C4-2B (cell line): Measurements from ENCODE around the gene SCN2B.

Experiments
- H3K27ac ChIP-seq: fragments of 450-650 bp; 2 replicates; pipeline ENCODE4 v1.5.1; 2017
- CTCF ChIP-seq: fragments of 450-650 bp; conservative IDR thresholded peaks from 2 replicates; pipeline ENCODE4 v1.5.1; 2017; ENCODE audit warnings: mild to moderate bottlenecking
- ZFX ChIP-seq: fragments of 450-650 bp; IDR thresholded peaks from 2 replicates; pipeline ENCODE4 v1.6.1; 2017

SCN2B gene

GRCh38 chr11:118135051-118135795 lies 41.2 kb downstream of the SCN2B start:
- H3K27ac ChIP-seq = no peak overlapping the region

GRCh38 chr11:118133816-118134215 lies 42.6 kb downstream of the SCN2B start:
- TF ChIP-seq CTCF = no peak
- TF ChIP-seq ZFX = no peak
- H3K27ac ChIP-seq = no peak overlapping the region

More at GRCh38 chr11:118135051-118135795, 41.2 kb downstream of the SCN2B start:
- TF ChIP-seq ZFX (no peak), CTCF (no peak)

- TF ChIP-seq CTCF = no peak
- no peak for TF ChIP-seq ZFX
- H3K27ac ChIP-seq = no peak overlapping the region
Observed at GRCh38 chr11:118132385-118133151, 43.9 kb downstream of the SCN2B start.

GRCh38 chr11:118129471-118130172 lies 46.8 kb downstream of the SCN2B start:
- TF ChIP-seq CTCF = no peak
- no peak for TF ChIP-seq ZFX
- H3K27ac ChIP-seq = no peak overlapping the region

- H3K27ac ChIP-seq = no peak overlapping the region
- TF ChIP-seq CTCF (no peak), ZFX (no peak)
Observed at GRCh38 chr11:118128721-118129470, 47.5 kb downstream of the SCN2B start.

GRCh38 chr11:118128310-118128709 lies 48.1 kb downstream of the SCN2B start:
- H3K27ac ChIP-seq = no peak overlapping the region
- no peak for TF ChIP-seq CTCF
- no peak for TF ChIP-seq ZFX
